Activated CD4-positive, alpha-beta T cell treated with anti-CD3 and anti-CD28 coated beads, Interleukin-2, amount 50 U/mL, for 24 hours (primary cell): Measurements from ENCODE around the gene EGFL6.

Experiments
- DNase-seq, 2 donors: peaks; one replicate each; pipeline ENCODE4 v3.0.0-alpha.2; 2020; ENCODE audit warnings: low read depth in 1 of 2, low spot score in 1 of 2

Gene EGFL6, protein sequence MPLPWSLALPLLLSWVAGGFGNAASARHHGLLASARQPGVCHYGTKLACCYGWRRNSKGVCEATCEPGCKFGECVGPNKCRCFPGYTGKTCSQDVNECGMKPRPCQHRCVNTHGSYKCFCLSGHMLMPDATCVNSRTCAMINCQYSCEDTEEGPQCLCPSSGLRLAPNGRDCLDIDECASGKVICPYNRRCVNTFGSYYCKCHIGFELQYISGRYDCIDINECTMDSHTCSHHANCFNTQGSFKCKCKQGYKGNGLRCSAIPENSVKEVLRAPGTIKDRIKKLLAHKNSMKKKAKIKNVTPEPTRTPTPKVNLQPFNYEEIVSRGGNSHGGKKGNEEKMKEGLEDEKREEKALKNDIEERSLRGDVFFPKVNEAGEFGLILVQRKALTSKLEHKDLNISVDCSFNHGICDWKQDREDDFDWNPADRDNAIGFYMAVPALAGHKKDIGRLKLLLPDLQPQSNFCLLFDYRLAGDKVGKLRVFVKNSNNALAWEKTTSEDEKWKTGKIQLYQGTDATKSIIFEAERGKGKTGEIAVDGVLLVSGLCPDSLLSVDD

DNA sequence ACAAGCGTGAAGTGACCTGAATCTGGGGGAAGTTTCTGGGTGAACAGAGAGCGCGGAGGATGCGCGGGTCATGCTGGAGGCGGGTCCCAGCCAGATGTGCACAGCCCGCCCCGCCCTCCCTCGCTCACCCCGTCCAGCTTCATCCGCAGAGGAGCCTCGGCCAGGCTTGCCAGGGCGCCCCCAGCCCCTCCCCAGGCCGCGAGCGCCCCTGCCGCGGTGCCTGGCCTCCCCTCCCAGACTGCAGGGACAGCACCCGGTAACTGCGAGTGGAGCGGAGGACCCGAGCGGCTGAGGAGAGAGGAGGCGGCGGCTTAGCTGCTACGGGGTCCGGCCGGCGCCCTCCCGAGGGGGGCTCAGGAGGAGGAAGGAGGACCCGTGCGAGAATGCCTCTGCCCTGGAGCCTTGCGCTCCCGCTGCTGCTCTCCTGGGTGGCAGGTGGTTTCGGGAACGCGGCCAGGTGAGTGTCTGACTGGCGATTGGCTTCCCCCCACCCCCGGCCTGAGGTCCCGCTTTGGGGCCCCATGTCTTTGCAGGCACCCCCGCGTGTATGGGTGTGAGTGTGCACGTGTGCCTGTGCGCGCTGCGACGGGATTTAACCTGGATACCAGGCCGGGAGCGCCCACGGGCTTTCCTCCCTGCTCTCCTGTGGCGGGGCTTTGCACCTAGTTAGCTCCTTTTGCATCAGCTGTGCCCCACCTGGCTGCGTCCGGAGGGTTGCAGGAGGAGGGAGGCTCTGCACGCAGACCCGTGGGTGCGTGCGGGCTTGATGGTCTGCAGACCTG lies at the start of gene EGFL6:
Gene EGFL6, plus strand, starts transcription at position 123 of the 782 bp plus-strand sequence. Its CDS starts 261 bp downstream, at position 384.
- DNase-seq: no peak

DNA sequence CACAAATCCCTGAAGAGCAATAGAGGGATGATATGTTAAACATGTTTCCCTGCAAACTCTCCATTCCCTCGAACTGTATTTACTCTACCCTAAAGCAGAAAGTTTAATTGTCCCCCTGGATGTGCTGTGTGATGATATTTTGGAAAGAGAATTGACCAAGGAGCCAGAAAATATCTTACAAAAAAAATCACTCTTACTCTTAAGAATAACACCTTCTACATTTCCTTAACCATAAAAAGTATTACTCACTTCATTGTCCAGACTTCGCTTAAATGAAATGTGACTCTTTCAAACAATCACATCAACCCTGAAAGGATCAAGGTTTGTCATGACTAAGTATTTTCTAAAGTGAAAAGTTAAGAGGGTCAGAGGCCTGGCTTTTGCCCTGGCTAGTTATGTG lies 49.0 kb upstream of the EGFL6 start:
- no peak for DNase-seq

DNA sequence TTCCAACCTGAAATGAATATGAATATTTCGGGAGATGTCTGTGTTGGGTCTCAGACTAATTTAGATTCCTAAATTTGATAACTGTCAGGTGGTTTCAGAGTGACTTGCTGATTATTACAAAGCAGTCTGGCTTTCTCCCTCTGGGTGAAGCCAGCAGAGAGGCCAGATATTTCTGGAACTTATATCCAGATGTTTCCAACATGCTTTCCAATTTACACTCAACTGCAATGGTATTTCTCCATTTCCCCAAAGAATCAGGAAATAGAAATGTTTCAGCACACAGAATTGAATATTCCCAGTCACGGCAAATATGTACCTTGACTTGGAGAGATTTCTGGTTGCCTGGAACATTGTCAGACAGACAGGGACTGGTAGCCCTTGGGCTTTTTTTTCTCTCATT lies 48.5 kb upstream of the EGFL6 start:
- no peak for DNase-seq

GRCh38 chrX:13522811-13523210 lies 46.6 kb upstream of the EGFL6 start:
- no peak for DNase-seq

GRCh38 chrX:13533726-13534125 lies 35.7 kb upstream of the EGFL6 start:
- no peak for DNase-seq

- DNase-seq: no peak
Observed at GRCh38 chrX:13535376-13536165, 33.8 kb upstream of the EGFL6 start.

DNA sequence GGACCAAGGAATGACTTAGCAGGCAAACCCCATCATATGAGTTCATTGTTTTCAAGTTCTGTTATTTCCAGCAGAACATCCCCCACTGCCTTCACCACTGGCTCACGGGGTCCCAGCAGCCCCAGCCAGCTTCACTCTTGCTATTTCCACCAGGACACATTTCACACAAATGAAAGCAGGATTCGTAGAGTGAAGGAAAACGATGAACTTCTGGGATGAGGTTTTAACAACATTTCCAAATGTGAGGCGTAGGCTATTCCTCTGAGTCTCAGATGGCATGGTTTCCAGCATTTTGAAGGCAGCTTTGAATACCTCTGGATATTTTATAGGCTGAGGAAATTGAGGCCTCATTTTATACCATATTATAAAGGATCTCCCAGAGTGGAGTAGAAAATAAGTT lies 32.9 kb upstream of the EGFL6 start:
- no peak for DNase-seq

DNA sequence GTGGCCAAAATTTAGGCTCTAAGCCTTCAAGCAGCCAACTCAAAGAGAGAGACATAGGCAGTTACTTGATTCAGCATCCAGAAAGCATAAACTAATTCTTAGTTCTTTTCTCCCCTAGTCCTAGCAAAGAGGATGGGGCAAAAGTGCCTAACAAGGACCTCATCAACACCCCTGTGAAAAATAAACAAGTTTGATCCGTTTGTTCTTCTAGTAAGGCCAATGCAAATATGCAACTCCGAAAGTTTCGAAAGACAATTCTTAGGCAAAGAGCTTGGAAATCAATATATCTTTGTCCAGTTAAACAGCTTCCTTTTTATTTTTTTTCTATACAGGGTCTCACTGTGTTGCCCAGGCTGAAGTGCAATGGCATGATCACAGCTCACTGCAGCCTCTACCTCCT lies 31.0 kb upstream of the EGFL6 start:
- DNase-seq: no peak

DNA sequence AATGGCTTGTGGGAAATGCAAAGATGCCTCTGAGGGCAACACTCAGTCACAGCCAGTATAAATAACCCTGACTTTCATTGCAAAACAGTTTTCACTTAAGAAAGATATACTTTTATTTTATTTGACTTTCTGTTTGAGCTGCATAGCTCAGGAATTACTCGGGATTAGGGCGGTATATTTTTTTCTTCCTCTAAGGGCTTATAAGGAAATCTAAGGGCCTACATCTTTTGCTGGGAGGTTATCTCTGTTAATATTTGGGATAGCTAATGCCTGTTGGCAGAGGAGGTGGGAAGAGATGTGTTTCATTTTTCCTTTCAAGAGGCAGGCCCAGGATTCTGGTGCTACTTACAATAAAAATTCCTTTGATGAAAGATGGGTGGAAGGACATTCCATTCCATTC lies 28.8 kb upstream of the EGFL6 start:
- no peak for DNase-seq

GRCh38 chrX:13545726-13546125 lies 23.7 kb upstream of the EGFL6 start:
- no peak for DNase-seq

DNA sequence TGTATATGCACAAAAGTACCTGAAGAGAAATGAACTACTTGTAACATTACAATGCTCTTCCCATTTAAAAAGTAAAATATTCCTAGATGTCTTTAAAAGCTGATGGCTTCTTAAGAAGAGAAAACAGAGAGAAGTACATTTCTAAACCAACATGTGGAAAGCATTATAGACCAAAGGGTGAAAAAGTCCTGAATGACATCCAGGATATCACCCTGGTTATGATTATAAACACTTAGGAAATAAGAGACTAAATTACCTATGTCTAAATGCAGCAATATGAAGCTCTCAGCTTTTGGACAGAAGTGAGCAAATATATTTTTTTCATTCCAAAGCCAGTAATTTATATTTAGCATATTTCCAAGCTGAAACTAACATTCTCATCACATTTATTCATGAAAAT lies 21.7 kb upstream of the EGFL6 start:
- no peak for DNase-seq

DNA sequence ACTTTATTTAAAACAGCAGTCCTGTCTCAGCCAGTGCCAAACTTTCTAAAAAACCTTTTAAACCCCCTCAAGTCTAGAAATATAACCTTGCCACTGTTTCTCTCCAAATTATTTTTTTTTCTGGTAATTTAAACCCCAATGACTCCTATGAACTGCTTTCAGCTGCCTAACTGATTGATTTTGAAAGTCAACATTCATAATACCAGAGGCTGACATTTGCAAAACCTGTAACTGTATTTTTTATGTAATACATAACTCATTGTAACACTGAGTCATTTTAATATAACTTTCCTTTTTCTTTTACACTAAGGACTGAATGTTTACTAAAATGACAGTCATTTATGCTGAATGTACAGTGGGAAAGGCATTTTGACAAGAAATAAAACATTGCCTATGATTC lies 19.1 kb upstream of the EGFL6 start:
- no peak for DNase-seq

- no peak for DNase-seq
Observed at GRCh38 chrX:13551610-13552009, 17.8 kb upstream of the EGFL6 start.

- DNase-seq: no peak
Observed at GRCh38 chrX:13552892-13553291, 16.5 kb upstream of the EGFL6 start.

- no peak for DNase-seq
Observed at GRCh38 chrX:13565511-13565910, 3.9 kb upstream of the EGFL6 start.

GRCh38 chrX:13570261-13570605 lies 832 bp downstream of the EGFL6 start:
- no peak for DNase-seq

GRCh38 chrX:13571136-13571535 lies 1.7 kb downstream of the EGFL6 start:
- no peak for DNase-seq

GRCh38 chrX:13574600-13574999 lies 5.2 kb downstream of the EGFL6 start:
- DNase-seq: no peak

DNA sequence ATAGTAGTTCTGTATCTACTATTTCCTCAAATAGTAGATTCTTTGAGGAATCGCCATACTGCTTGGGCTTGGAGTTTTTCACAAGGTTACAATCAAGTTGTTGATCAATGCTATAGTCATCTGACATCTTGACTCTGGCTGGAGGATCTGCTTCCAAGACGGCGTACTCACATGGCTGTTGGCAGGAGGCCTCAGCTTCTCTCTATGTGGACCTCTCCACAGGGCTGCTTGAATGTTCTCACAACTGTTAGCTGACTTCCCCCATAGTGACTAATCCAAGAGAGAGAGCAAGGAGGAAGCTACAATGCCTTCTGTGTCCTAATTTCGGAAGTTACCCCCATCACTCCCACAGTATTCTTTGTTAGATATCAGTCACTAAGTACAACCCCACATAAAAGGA lies 10.3 kb downstream of the EGFL6 start:
- DNase-seq: no peak

- no peak for DNase-seq
Observed at GRCh38 chrX:13581554-13581953, 12.2 kb downstream of the EGFL6 start.

DNA sequence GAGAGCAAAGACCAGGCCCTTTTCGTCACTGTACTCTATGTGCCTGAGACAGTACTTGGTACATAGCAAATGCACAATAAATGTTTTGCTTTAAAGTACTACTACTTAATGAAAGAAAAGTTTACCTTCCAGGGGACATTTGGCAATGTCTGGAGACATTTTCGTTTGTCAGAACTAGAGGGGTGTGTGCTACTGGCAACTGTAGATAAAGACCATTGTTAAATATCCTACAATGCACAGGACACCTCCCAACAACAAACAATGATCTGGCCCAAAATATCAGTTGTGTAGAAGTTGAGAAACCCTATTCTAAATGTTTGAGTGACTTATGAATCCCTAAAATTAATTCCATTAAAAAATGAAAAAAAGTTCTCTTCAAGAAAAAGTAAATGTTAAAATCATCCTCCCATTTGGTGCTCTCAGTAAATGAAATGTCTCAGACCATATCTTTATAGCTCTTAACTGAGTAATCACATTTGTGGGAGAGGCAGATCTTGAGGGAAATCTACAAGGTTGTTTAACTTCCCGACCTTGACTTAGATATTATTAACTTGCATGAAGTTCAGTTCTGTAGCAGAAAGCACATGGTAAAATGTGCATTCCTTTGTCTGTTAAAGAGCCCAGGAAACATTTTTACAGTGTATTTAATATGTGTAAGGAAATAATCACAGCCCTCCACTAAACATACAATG lies 18.5 kb downstream of the EGFL6 start:
- DNase-seq: no peak
